H1 (cell line): ENCODE data around the gene MICU1. TPM values are rescaled to one million over a fixed set of nuclear protein-coding genes. Genes with fewer than 3 reads are reported as not detected.

Experiments used
- ASH2L ChIP-seq: fragments of 200-600, 300-600 bp; sonication (generic); IDR thresholded peaks from one replicate; pipeline ENCODE4 v1.7.1; 2017; ENCODE audit warnings: low read length
- JUND ChIP-seq: IDR thresholded peaks from 2 replicates; pipeline ENCODE4 v1.6.1; 2011; ENCODE audit warnings: mild to moderate bottlenecking, improper control_type of control experiment, low read length
- MAX ChIP-seq: IDR thresholded peaks from 2 replicates; pipeline ENCODE4 v1.6.1; 2012; ENCODE audit warnings: inconsistent platforms
- RFX5 ChIP-seq: IDR thresholded peaks from 2 replicates; pipeline ENCODE4 v1.6.1; 2011; ENCODE audit warnings: low read depth, low read length, improper control_type of control experiment, borderline replicate concordance
- polyA plus RNA-seq, 7 experiments: library from polyadenylated mRNA; depleted of rRNA in 3 of 7; stranded (reverse) in 5 of 7; unstranded in 2 of 7; fragments of >200 nt in 5 of 7; fragments of 200-250 nt in 2 of 7; gene quantifications; 1 replicate in 5 of 7; 2 replicates in 1 of 7; 4 replicates in 1 of 7; pipeline versions ENCODE4 v1.2.1 to v1.2.3, GENCODE V29; 2011 to 2013; ENCODE audit warnings: missing spikeins in 2 of 7, mixed read lengths in 2 of 7
- total RNA-seq: library from RNA; stranded (reverse); fragmentation: NEBNext Ultra II Directional; extraction: Animal tissue kit (Norgen Biotek cat#: 25700); gene quantifications from 2 replicates; pipeline ENCODE4 v1.2.1, GENCODE V29; 2021
- TF ChIP-seq, protein P1 (sequence below), 3 experiments: IDR thresholded peaks; 1 replicate in 2 of 3; 2 replicates in 1 of 3; pipeline versions ENCODE4 v1.5.1 to v1.6.1; 2011; ENCODE audit warnings: low read length in 3 of 3, mild to moderate bottlenecking in 3 of 3, inconsistent platforms in 2 of 3, low read depth in 1 of 3, moderate library complexity in 1 of 3; ENCODE audit not compliant: insufficient read depth in 1 of 3; ENCODE audit errors: control extremely low read depth in 1 of 3

Gene MICU1
- total and polyA plus RNA-seq, 2 of the 8 experiments (the other 6 are each of a cell fraction or from before 2014, with no cell fraction given): 18.0 to 36.7 TPM

DNA sequence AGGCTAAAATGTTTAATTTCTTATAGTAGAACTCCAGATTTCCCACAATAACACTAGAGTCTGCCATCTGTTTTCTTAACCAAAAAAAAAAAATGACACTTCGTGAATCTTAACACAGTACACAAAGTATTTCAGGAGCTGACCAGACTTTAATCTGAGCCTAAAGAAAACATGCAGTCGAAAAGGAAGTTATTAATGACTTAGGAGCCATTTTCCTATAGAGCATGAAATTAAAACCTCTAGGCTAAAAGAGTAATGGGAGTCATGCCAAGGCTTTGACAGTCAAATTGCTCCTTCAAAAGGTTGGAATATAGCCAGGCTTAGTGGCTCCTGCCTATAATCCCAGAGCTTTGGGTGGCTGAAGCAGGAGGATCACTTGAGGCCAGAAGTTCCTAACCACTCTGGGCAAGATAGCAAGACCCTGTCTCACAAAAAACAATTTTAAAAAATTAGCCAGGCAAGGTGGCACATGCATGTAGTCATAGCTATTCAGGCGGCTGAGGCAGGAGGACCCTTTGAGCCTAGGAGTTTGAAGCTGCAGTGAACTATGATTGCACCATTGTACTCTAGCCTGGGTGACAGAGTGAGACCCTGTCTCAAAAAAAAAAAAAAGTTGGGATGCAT, 13.6 kb downstream of the MICU1 start (continued):
- no peak for TF ChIP-seq ASH2L
- no peak for TF ChIP-seq RFX5
- no peak for TF ChIP-seq MAX
- TF ChIP-seq JUND: no peak
- TF ChIP-seq, protein P1, sequence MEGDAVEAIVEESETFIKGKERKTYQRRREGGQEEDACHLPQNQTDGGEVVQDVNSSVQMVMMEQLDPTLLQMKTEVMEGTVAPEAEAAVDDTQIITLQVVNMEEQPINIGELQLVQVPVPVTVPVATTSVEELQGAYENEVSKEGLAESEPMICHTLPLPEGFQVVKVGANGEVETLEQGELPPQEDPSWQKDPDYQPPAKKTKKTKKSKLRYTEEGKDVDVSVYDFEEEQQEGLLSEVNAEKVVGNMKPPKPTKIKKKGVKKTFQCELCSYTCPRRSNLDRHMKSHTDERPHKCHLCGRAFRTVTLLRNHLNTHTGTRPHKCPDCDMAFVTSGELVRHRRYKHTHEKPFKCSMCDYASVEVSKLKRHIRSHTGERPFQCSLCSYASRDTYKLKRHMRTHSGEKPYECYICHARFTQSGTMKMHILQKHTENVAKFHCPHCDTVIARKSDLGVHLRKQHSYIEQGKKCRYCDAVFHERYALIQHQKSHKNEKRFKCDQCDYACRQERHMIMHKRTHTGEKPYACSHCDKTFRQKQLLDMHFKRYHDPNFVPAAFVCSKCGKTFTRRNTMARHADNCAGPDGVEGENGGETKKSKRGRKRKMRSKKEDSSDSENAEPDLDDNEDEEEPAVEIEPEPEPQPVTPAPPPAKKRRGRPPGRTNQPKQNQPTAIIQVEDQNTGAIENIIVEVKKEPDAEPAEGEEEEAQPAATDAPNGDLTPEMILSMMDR (IDR thresholded peaks at IDR 0.05; ENCODE audit: control extremely low read depth in 1 of 3, insufficient read depth in 1 of 3, low read depth in 1 of 3, low read length in 3 of 3): no peak
- TF ChIP-seq, all 59 proteins: peak for 0
